GM10847 (cell line): Measurements from ENCODE around the gene ELOVL4.

Experiments used
- POLR2A ChIP-seq: IDR thresholded peaks from 2 replicates; pipeline ENCODE4 v1.6.1; 2011; ENCODE audit not compliant: insufficient read length; ENCODE audit errors: extremely low read depth

Gene ELOVL4

GRCh38 chr6:79872303-79872702 is 75.0 kb downstream of the ELOVL4 start:
- no peak for TF ChIP-seq POLR2A

- no peak for TF ChIP-seq POLR2A
Observed at GRCh38 chr6:79869600-79870084, 77.7 kb downstream of the ELOVL4 start.

GRCh38 chr6:79869184-79869583 is 78.2 kb downstream of the ELOVL4 start:
- TF ChIP-seq POLR2A: no peak

- no peak for TF ChIP-seq POLR2A
Observed at GRCh38 chr6:79868098-79868722, 79.1 kb downstream of the ELOVL4 start.
